GM12874 (cell line): ENCODE results near the gene ABHD2.

Source experiments
- CTCF ChIP-seq: IDR thresholded peaks from 2 replicates; pipeline ENCODE4 v1.5.1; 2011; ENCODE audit warnings: low read depth, mild to moderate bottlenecking, control low read depth, low read length, moderate library complexity; ENCODE audit not compliant: insufficient read depth

The ABHD2 gene, protein sequence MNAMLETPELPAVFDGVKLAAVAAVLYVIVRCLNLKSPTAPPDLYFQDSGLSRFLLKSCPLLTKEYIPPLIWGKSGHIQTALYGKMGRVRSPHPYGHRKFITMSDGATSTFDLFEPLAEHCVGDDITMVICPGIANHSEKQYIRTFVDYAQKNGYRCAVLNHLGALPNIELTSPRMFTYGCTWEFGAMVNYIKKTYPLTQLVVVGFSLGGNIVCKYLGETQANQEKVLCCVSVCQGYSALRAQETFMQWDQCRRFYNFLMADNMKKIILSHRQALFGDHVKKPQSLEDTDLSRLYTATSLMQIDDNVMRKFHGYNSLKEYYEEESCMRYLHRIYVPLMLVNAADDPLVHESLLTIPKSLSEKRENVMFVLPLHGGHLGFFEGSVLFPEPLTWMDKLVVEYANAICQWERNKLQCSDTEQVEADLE

DNA sequence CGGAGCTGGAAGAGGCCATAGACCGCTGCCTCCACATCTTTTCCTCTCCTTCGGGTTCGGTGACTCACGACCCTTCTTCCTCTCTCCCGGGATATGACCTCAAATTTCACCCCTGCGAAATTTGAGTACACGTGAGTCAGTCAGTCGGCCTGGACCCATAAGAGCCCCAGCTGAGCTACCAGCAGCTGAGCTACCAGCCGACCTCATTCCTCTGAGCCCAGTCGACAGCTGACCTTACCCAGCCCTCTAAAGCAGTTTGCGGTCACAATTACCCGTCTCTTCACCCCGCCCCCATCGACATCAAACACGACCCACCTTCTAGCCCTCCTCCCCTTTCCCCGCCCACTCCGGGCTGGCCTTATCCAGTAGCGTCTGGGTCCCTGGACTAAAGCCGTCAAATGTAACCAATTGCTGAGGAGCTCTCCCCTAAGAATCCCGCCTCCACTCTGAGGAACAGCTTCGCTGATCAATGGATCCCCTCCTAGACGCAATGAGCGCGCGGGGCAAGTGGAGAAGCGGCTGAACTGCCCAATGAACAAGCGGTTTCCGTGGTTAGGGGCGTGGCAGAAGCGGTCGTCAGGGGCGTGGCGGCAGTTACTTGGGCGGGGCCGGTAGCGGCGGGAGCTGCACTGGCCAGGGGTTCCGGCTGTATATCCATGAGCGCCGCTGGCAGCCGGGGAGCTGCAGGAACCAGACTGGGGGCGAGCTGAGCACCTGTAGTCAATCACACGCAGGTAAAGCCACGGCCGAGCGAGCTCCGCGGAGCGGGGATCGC lies at the start of gene ABHD2:
Gene ABHD2 (plus strand): TSS at position 627 of the 775 bp plus-strand sequence. CDS start 27,872 bp downstream, outside the sequence.
- TF ChIP-seq CTCF = no peak

DNA sequence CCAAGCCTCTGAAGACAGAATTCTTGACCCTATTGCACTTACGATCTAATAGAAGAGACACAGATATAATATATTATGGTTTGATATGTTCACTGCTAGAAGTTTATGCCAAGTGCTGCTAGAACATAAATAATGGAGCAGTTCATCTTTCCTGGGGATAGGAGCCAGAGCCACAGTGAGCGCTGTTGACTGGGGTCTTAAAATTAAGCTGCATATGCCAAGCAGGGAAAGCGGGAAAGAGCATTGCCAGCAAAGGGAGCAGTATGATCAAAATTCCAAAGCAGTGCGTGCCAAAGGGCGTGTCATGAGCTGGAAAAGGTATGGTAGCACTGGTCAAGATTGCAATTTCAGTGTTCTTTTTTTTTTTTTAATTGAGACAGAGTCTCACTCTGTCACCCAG lies 49.1 kb upstream of the ABHD2 start:
- TF ChIP-seq CTCF = no peak

- no peak for TF ChIP-seq CTCF
Observed at GRCh38 chr15:89041507-89041906, 46.7 kb upstream of the ABHD2 start.

GRCh38 chr15:89042387-89042786 lies 45.9 kb upstream of the ABHD2 start:
- TF ChIP-seq CTCF = no peak

GRCh38 chr15:89043031-89044002 lies 44.9 kb upstream of the ABHD2 start:
- TF ChIP-seq CTCF = no peak

DNA sequence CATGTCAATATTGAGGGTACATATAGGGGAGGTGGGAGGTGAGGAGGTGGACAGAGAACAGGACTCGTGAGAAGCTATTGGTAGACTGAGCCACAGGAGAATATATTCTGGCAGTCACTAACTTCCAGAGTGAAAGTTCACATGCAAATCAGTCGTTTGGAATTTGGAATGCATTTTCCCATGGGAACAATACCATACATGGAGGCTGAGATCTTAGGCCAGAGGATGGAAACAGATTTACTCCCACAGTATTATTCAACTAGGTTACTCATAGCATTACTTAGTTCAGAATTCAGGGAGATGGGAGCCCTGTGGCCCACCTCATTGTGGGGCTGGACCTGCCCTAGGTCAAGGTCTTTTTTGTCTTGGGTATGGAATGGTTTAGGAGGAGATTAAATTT lies 36.4 kb upstream of the ABHD2 start:
- TF ChIP-seq CTCF = no peak
